ENCODE data around the gene NSUN3. TPM values are rescaled to one million over a fixed set of nuclear protein-coding genes. Genes with fewer than 3 reads are reported as not detected.

NSUN3 gene
- total and polyA plus RNA-seq, 10 of the 15 experiments (the other 5 are each of a cell fraction or from before 2014, with no cell fraction given) = 9.1 to 20.3 (median 11.7) TPM

- no peaks in the 10 kb centered on the region for H3K4me1 ChIP-seq (ENCODE audit: control insufficient read depth, insufficient read depth, low read length)
- 4% methylated on average over 1 of the region's 1 CpG for WGBS (ENCODE audit: insufficient coverage, insufficient replicate concordance, low lambda C conversion rate, missing lambda C conversion rate)
- no peaks in the 10 kb centered on the region for H3K9me3 ChIP-seq (replicated peaks; ENCODE audit: control insufficient read depth, insufficient read depth, low read length)
- no peaks in the 10 kb centered on the region for H3K79me2 ChIP-seq (ENCODE audit: control insufficient read depth, insufficient read depth, low read length)
- TF ChIP-seq E2F8 (IDR thresholded peaks at IDR 0.05; ENCODE audit: low read depth, partially characterized antibody) (no peak), IKZF1 (conservative IDR thresholded peaks at IDR 0.05) (no peak), BMI1 (IDR thresholded peaks at IDR 0.05; ENCODE audit: borderline replicate concordance) (no peak), CEBPB (IDR thresholded peaks at IDR 0.05; ENCODE audit: borderline replicate concordance in 1 of 2, low read depth in 2 of 2, low read length in 2 of 2) (no peak), BCLAF1 (IDR thresholded peaks at IDR 0.05) (no peak), EED (IDR thresholded peaks at IDR 0.05; ENCODE audit: low read depth) (no peak), NR2C2 (IDR thresholded peaks at IDR 0.05; ENCODE audit: borderline replicate concordance, control insufficient read depth, insufficient read length, low read depth) (no peak), SMAD1 (IDR thresholded peaks at IDR 0.05; ENCODE audit: low read depth, partially characterized antibody) (no peak), MTA3 (IDR thresholded peaks at IDR 0.05; ENCODE audit: borderline replicate concordance, low read length) (no peak), BACH1 (IDR thresholded peaks at IDR 0.05; ENCODE audit: borderline replicate concordance) (no peak), NR2C1 (IDR thresholded peaks at IDR 0.05) (no peak), YY1 (IDR thresholded peaks at IDR 0.05; ENCODE audit: low read depth, low read length) (no peak), POLR2A (IDR thresholded peaks at IDR 0.05; ENCODE audit: low read depth, low read length) (no peak), RELB (IDR thresholded peaks at IDR 0.05; ENCODE audit: low read depth) (no peak), BRCA1 (IDR thresholded peaks at IDR 0.05; ENCODE audit: low read depth, low read length) (no peak), ZSCAN29 (IDR thresholded peaks at IDR 0.05) (no peak)
- no peaks in the 10 kb centered on the region for H4K20me1 ChIP-seq (ENCODE audit: control insufficient read depth, insufficient read depth)
- H2AFZ ChIP-seq (ENCODE audit: control insufficient read depth, low read depth, low read length) = no peak overlapping the region
- POLR2A ChIA-PET = no interaction called here
- no peaks in the 10 kb centered on the region for H3K27me3 ChIP-seq (replicated peaks in 1 of 2; ENCODE audit: control insufficient read depth in 2 of 2, insufficient read depth in 2 of 2, low read length in 1 of 2)
- no peak overlapping the region for H3K4me2 ChIP-seq (ENCODE audit: control insufficient read depth, insufficient read depth)
- no peak overlapping the region for H3K27ac ChIP-seq (ENCODE audit: control insufficient read depth, insufficient read depth)
- H3K9ac ChIP-seq (ENCODE audit: control insufficient read depth, insufficient read depth, low read length) = no peak overlapping the region
- H3K4me3 ChIP-seq = no peak overlapping the region
- RAD21 ChIA-PET (ENCODE audit: unreplicated experiment) = no interaction called here
- BruUV-seq (replicated peaks) = no TSS peak
- H3K36me3 ChIP-seq (ENCODE audit: control insufficient read depth in 2 of 2, insufficient read depth in 2 of 2, low read length in 1 of 2) = no peaks in the 10 kb centered on the region
- FAIRE-seq = no peak
- intact Hi-C loops (cut with micrococcal nuclease; ENCODE audit: unreplicated experiment) = no loop called here
- SMC1A ChIA-PET (ENCODE audit: uncharacterized antibody, unreplicated experiment) = interaction anchor here (1.1 to 1.8 kb wide), 4 partner anchors 10 to 55 kb away, joined by 3 to 10 read pairs (median 4); partner anchors contain the start of gene STX19
- in situ Hi-C loops (cut with MboI) = no loop called here
- no peak for ATAC-seq
- no peak for DNase-seq (ENCODE audit: low read depth, low spot score)
- CTCF ChIA-PET = interaction anchor here (1.2 to 1.8 kb wide), 6 partner anchors 9 to 87 kb away, joined by 3 to 7 read pairs (median 6); no protein-coding TSS in a partner anchor
Measured at GRCh38 chr3:94015025-94015424, 47.8 kb upstream of the NSUN3 start.
